OCI-LY1 (cell line): Measurements from ENCODE around the gene TECR.

Experiments
- H2AFZ ChIP-seq: fragments of 200-600 bp; sonication (generic), shearing (Covaris generic); 2 replicates; pipeline ENCODE4 v1.6.0; 2014; ENCODE audit warnings: antibody characterized with exemption, mild to moderate bottlenecking, low read length
- H3F3A ChIP-seq: fragments of 200-600 bp; sonication (generic), shearing (Covaris generic); 2 replicates; pipeline ENCODE4 v1.6.0; 2014; ENCODE audit warnings: mild to moderate bottlenecking, antibody characterized with exemption, low read length, moderate library complexity; ENCODE audit not compliant: insufficient read depth
- H3K27ac ChIP-seq: fragments of 200-600 bp; sonication (generic); 2 replicates; pipeline ENCODE4 v1.5.1; 2014; ENCODE audit warnings: low read length, mixed run types, mild to moderate bottlenecking, low read depth; ENCODE audit not compliant: poor library complexity, severe bottlenecking
- H3K27me3 ChIP-seq: fragments of 200-600 bp; sonication (generic); 2 replicates; pipeline ENCODE4 v1.6.0; 2014; ENCODE audit warnings: antibody characterized with exemption, mild to moderate bottlenecking, low read length, moderate library complexity; ENCODE audit not compliant: insufficient read depth
- H3K36me3 ChIP-seq: fragments of 200-600 bp; sonication (generic); 2 replicates; pipeline ENCODE4 v1.6.1; 2014; ENCODE audit warnings: mild to moderate bottlenecking, antibody characterized with exemption, low read length, moderate library complexity, mixed read lengths; ENCODE audit not compliant: insufficient read depth
- H3K4me1 ChIP-seq: fragments of 200-600 bp; sonication (generic); 2 replicates; pipeline ENCODE4 v1.5.1; 2014; ENCODE audit warnings: mild to moderate bottlenecking, low read length, moderate library complexity; ENCODE audit not compliant: insufficient read depth, severe bottlenecking
- H3K4me2 ChIP-seq: fragments of 200-600 bp; sonication (generic), shearing (Covaris generic); 2 replicates; pipeline ENCODE4 v1.6.1; 2014; ENCODE audit warnings: low read length
- H3K4me3 ChIP-seq: fragments of 200-600 bp; sonication (generic); 2 replicates; pipeline ENCODE4 v1.5.1; 2014; ENCODE audit warnings: low read length, low read depth, mild to moderate bottlenecking, mixed read lengths; ENCODE audit not compliant: poor library complexity, severe bottlenecking
- H3K79me2 ChIP-seq: fragments of 200-600 bp; shearing (Covaris generic); 2 replicates; pipeline ENCODE4 v1.6.1; 2016; ENCODE audit warnings: mixed run types, low read length, mixed read lengths; ENCODE audit not compliant: insufficient read depth
- H3K9ac ChIP-seq: fragments of 200-600 bp; sonication (generic), shearing (Covaris generic); 2 replicates; pipeline ENCODE4 v1.6.1; 2014; ENCODE audit warnings: mild to moderate bottlenecking, low read length, mixed read lengths
- H3K9me2 ChIP-seq: fragments of 200-600 bp; sonication (generic), shearing (Covaris generic); 2 replicates; pipeline ENCODE4 v1.6.1; 2014; ENCODE audit warnings: low read depth, mild to moderate bottlenecking, low read length, mixed read lengths
- H3K9me3 ChIP-seq: fragments of 200-600 bp; shearing (Covaris generic); 2 replicates; pipeline ENCODE4 v1.6.1; 2014; ENCODE audit warnings: low read length, mixed read lengths
- H4K20me1 ChIP-seq: fragments of 200-600 bp; sonication (generic), shearing (Covaris generic); 2 replicates; pipeline ENCODE4 v1.6.0; 2016; ENCODE audit warnings: mild to moderate bottlenecking, low read length; ENCODE audit not compliant: insufficient read depth
- EZH2 ChIP-seq: fragments of 200-600 bp; sonication (generic), shearing (Covaris generic); IDR thresholded peaks from 2 replicates; pipeline ENCODE4 v1.8.0; 2017; ENCODE audit warnings: borderline replicate concordance, mixed run types, mild to moderate bottlenecking, antibody characterized with exemption, low read length, moderate library complexity, mixed read lengths
- TF ChIP-seq, protein P1 (sequence below): fragments of 200-600 bp; sonication (generic), shearing (Covaris generic); IDR thresholded peaks from 2 replicates; pipeline ENCODE4 v1.5.1; 2017; ENCODE audit warnings: mild to moderate bottlenecking, antibody characterized with exemption, low read length, moderate library complexity, mixed read lengths

TECR gene

GRCh38 chr19:14553042-14553938 lies 23.9 kb downstream of the TECR start:
- H3K9me2 ChIP-seq, result no peaks in the 10 kb centered on the region
- H3K36me3 ChIP-seq, result peaks cover 4% of the 10 kb centered on the region; the same call in 1 of the 2 replicates
- no peaks in the 10 kb centered on the region for H3K9me3 ChIP-seq
- no peak overlapping the region for H3K9ac ChIP-seq
- TF ChIP-seq, protein P1, sequence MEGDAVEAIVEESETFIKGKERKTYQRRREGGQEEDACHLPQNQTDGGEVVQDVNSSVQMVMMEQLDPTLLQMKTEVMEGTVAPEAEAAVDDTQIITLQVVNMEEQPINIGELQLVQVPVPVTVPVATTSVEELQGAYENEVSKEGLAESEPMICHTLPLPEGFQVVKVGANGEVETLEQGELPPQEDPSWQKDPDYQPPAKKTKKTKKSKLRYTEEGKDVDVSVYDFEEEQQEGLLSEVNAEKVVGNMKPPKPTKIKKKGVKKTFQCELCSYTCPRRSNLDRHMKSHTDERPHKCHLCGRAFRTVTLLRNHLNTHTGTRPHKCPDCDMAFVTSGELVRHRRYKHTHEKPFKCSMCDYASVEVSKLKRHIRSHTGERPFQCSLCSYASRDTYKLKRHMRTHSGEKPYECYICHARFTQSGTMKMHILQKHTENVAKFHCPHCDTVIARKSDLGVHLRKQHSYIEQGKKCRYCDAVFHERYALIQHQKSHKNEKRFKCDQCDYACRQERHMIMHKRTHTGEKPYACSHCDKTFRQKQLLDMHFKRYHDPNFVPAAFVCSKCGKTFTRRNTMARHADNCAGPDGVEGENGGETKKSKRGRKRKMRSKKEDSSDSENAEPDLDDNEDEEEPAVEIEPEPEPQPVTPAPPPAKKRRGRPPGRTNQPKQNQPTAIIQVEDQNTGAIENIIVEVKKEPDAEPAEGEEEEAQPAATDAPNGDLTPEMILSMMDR, result no peak
- no peak for TF ChIP-seq EZH2
- H3K4me2 ChIP-seq, result no peak overlapping the region
- no peaks in the 10 kb centered on the region for H3K79me2 ChIP-seq
- H3K27me3 ChIP-seq, result no peaks in the 10 kb centered on the region
- no peak overlapping the region for H3K27ac ChIP-seq
- H2AFZ ChIP-seq, result no peak overlapping the region
- H3K4me3 ChIP-seq, result no peak overlapping the region
- H3K4me1 ChIP-seq, result peaks cover 36% of the 10 kb centered on the region
- H3F3A ChIP-seq, result no peaks in the 10 kb centered on the region
- H4K20me1 ChIP-seq, result no peaks in the 10 kb centered on the region

GRCh38 chr19:14553939-14554243 lies 24.5 kb downstream of the TECR start:
- no peak for TF ChIP-seq EZH2
- TF ChIP-seq, protein P1, result no peak
- Histone ChIP-seq H3K4me3 (no peak overlapping the region), H3K9me2 (no peaks in the 10 kb centered on the region), H3K4me2 (no peak overlapping the region), H3K9me3 (no peaks in the 10 kb centered on the region), H3F3A (no peaks in the 10 kb centered on the region), H3K9ac (no peak overlapping the region), H3K27ac (no peak overlapping the region), H4K20me1 (no peaks in the 10 kb centered on the region), H3K4me1 (peaks cover 42% of the 10 kb centered on the region), H3K36me3 (no peaks in the 10 kb centered on the region), H2AFZ (no peak overlapping the region), H3K79me2 (no peaks in the 10 kb centered on the region), H3K27me3 (no peaks in the 10 kb centered on the region)

DNA sequence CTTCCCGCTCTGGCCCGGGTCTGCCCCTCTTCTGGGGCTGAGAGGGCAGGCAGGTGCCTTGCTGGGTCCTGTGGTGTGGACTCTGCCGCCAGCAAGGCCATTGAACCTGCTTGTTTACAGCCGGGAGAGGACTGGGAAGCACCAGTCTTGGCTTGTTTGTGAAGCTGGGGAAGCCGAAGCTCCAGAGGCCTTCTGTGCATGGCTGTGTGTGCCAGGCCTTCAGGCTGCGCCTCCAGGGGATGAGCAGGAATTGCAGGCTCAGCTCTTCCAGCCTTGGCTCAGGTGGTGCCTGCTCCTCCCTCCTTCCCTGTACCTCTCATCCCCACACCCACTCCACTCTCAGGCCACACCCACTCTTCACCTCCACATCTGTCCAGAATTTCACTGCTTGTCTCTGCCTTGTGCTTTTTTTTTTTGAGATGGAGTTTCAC lies 25.0 kb downstream of the TECR start:
- H3K4me1 ChIP-seq, result peaks cover 47% of the 10 kb centered on the region
- no peaks in the 10 kb centered on the region for H3F3A ChIP-seq
- no peak overlapping the region for H3K4me2 ChIP-seq
- no peaks in the 10 kb centered on the region for H3K36me3 ChIP-seq
- TF ChIP-seq, protein P1, result no peak
- no peak for TF ChIP-seq EZH2
- H4K20me1 ChIP-seq, result no peaks in the 10 kb centered on the region
- no peak overlapping the region for H3K4me3 ChIP-seq
- H3K9me2 ChIP-seq, result no peaks in the 10 kb centered on the region
- no peak overlapping the region for H3K27ac ChIP-seq
- H3K9ac ChIP-seq, result no peak overlapping the region
- H2AFZ ChIP-seq, result no peak overlapping the region
- H3K27me3 ChIP-seq, result no peaks in the 10 kb centered on the region
- H3K79me2 ChIP-seq, result no peaks in the 10 kb centered on the region
- no peaks in the 10 kb centered on the region for H3K9me3 ChIP-seq
